GM19468 (cell line): ENCODE results near the gene KIF3A.

Source experiments
- ATAC-seq: cut with Tn5 transposase; IDR thresholded peaks from one replicate; pipeline ENCODE4 v1.9.1; 2021; ENCODE audit warnings: mild to moderate bottlenecking, moderate library complexity, moderate number of reproducible peaks; ENCODE audit not compliant: unreplicated experiment; ENCODE audit errors: extremely low read depth

Gene KIF3A

GRCh38 chr5:132651838-132652469 is 85.4 kb downstream of the KIF3A start:
- ATAC-seq = no peak

GRCh38 chr5:132648355-132648754 is 89.0 kb downstream of the KIF3A start:
- ATAC-seq = no peak

GRCh38 chr5:132647473-132647872 is 89.9 kb downstream of the KIF3A start:
- no peak for ATAC-seq

- no peak for ATAC-seq
Observed at GRCh38 chr5:132646583-132647266, 90.6 kb downstream of the KIF3A start.

- ATAC-seq = no peak
Observed at GRCh38 chr5:132644177-132644576, 93.2 kb downstream of the KIF3A start.
